Testis (tissue), 2 donors: ENCODE results near the gene HEMK1.

ENCODE experiments used
- POLR2A ChIP-seq: fragments of 450-650 bp; IDR thresholded peaks from one replicate; pipeline ENCODE4 v1.6.1; 2017; ENCODE audit warnings: antibody characterized with exemption, mild to moderate bottlenecking, moderate library complexity
- TF ChIP-seq, protein P1 (sequence below), 3 experiments: fragments of 450-650 bp in 2 of 3; fragments of 200-600 bp in 1 of 3; sonication (generic) in 1 of 3; IDR thresholded peaks; one replicate each; pipeline ENCODE4 v1.5.1; 2016 to 2019; ENCODE audit warnings: antibody characterized with exemption in 3 of 3, mild to moderate bottlenecking in 2 of 3, moderate library complexity in 1 of 3

DNA sequence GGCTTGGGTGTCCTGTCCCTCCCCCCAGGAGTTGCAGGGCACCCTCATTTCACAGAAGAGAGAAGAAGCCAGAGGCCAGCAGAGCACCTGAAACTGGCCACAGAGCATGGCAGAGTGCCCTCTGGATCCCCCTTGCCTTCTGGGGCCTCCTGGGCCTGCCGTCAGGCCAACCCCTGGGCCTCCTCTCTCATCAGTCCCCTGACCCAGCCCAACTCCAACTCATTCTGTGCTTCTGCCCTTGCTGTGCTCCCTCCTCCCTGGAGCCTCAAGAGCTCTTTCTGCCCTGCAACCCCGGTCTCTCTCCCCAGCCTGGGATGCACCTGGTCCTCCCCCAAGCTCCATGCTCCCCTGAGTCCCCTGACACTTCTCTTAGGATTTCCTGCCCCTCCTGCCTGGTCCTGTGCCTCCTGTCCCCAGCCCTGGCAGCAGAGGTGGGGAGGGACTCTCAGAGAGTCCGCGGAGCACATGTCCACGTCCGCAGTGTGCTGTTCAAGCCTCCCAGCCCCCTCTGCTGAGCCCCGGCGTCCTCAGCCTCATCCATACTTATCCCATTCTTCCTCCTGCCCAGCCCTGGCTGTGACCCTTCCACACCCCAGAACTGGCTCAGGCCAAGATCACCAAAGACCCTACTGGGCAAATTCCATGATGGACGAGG lies 35.4 kb upstream of the HEMK1 start:
- TF ChIP-seq, protein P1, sequence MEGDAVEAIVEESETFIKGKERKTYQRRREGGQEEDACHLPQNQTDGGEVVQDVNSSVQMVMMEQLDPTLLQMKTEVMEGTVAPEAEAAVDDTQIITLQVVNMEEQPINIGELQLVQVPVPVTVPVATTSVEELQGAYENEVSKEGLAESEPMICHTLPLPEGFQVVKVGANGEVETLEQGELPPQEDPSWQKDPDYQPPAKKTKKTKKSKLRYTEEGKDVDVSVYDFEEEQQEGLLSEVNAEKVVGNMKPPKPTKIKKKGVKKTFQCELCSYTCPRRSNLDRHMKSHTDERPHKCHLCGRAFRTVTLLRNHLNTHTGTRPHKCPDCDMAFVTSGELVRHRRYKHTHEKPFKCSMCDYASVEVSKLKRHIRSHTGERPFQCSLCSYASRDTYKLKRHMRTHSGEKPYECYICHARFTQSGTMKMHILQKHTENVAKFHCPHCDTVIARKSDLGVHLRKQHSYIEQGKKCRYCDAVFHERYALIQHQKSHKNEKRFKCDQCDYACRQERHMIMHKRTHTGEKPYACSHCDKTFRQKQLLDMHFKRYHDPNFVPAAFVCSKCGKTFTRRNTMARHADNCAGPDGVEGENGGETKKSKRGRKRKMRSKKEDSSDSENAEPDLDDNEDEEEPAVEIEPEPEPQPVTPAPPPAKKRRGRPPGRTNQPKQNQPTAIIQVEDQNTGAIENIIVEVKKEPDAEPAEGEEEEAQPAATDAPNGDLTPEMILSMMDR (IDR thresholded peaks at IDR 0.05): no peak
- no peak for TF ChIP-seq POLR2A
